Measurements from ENCODE around the gene TBC1D21. TPM values are rescaled to one million over a fixed set of nuclear protein-coding genes. Genes with fewer than 3 reads are reported as not detected.

The TBC1D21 gene
- polyA plus RNA-seq, 1 donor (not counting 4 experiments of a cell fraction or from before 2014, with no cell fraction given), result not detected

DNA sequence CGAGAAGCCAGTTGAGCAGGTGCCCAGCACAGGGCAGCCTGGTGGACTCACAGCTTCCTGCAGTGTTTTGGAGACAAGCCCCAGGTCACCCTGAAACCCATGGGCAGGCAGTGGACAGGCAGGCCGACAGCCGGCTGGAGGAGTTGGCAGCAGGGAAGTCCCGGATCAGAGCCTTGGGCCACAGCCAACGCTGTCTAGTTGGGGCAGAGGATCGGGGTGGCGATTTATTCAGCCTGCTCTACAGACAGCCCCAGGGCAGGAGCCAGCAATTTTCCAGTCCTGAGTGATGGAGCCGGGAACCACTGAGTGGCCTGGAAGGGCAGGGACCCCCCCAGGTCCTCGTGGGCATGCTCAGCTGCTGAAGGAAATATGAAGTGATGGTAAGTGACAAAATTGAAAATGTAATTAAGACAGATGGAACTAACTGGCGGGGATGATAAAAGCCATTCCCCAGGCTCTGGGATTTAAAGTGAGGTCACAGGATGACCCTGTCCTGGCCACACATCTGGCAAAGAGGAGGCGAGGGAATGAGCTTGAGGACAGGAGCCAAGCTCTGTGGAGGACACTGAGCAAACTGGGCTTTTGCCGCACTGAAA, 34.4 kb upstream of the TBC1D21 start:
- FAIRE-seq, result no peak

DNA sequence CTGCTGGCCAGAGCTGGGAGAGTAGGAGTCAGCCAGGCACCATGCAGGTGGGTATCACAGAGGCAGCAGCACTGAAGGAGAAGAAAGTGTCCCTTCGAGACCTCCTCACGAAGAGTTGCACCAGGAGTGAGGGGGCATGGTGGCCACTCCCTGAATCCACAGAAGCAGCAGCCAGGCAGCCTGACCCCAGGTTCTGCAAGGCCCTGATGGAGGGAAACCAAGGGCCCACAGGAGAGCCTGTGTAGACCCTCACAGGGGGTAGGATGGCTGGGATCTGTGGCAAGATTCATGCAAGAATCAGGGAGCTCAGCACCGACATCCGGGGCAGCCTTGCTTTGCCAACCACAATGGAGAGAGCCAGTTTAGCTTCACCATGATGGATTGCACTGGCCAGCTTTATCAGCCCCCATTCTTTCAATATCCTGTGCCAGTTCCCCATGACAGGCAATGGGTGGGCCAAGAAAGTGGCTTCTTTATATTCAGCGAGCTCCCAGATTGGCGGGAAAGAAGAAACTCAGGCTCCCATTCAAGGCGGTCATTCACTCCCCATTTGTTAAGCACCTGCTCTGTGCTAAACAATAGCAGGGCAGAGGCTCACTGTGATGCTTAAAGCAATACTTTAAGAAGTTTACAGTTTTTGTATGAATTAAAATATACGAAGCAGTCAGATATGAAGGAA, 33.5 kb upstream of the TBC1D21 start:
- Histone ChIP-seq H3K79me2 (ENCODE audit: control insufficient read depth, insufficient read depth, low read length) (no peaks in the 10 kb centered on the region), H3K4me1 (ENCODE audit: control insufficient read depth, extremely low read depth, insufficient read depth, low read length) (no peaks in the 10 kb centered on the region), H3K9ac (ENCODE audit: control insufficient read depth, extremely low read depth, insufficient read depth, low read length) (no peak overlapping the region), H3K27me3 (ENCODE audit: control insufficient read depth, extremely low read depth, insufficient read depth, low read length) (peaks cover 24% of the 10 kb centered on the region), H3K4me3 (ENCODE audit: control insufficient read depth in 2 of 3, extremely low read depth in 1 of 3, insufficient read depth in 2 of 3, low read depth in 1 of 3, low read length in 3 of 3) (no peak overlapping the region), H3K9me3 (ENCODE audit: control insufficient read depth, low read depth, low read length) (no peaks in the 10 kb centered on the region), H3K4me2 (ENCODE audit: control insufficient read depth, extremely low read depth, insufficient read depth, low read depth, low read length) (no peak overlapping the region), H3K9me1 (ENCODE audit: control insufficient read depth, extremely low read depth, insufficient read depth, low read length) (no peaks in the 10 kb centered on the region), H3K36me3 (ENCODE audit: control insufficient read depth in 2 of 2, extremely low read depth in 1 of 2, insufficient read depth in 2 of 2, low read length in 2 of 2) (no peaks in the 10 kb centered on the region), H3K27ac (ENCODE audit: control insufficient read depth, insufficient read depth, low read length) (no peak overlapping the region), H2AFZ (ENCODE audit: control insufficient read depth, low read length) (no peak overlapping the region), H4K20me1 (ENCODE audit: control insufficient read depth, extremely low read depth, insufficient read depth, low read length) (no peaks in the 10 kb centered on the region)
- TF ChIP-seq EZH2 (IDR thresholded peaks at IDR 0.05; ENCODE audit: low read length), result no peak
- TF ChIP-seq, protein P1, sequence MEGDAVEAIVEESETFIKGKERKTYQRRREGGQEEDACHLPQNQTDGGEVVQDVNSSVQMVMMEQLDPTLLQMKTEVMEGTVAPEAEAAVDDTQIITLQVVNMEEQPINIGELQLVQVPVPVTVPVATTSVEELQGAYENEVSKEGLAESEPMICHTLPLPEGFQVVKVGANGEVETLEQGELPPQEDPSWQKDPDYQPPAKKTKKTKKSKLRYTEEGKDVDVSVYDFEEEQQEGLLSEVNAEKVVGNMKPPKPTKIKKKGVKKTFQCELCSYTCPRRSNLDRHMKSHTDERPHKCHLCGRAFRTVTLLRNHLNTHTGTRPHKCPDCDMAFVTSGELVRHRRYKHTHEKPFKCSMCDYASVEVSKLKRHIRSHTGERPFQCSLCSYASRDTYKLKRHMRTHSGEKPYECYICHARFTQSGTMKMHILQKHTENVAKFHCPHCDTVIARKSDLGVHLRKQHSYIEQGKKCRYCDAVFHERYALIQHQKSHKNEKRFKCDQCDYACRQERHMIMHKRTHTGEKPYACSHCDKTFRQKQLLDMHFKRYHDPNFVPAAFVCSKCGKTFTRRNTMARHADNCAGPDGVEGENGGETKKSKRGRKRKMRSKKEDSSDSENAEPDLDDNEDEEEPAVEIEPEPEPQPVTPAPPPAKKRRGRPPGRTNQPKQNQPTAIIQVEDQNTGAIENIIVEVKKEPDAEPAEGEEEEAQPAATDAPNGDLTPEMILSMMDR (optimal IDR thresholded peaks at IDR 0.05 in 1 of 3, IDR thresholded peaks at IDR 0.05 in 1 of 3, conservative IDR thresholded peaks at IDR 0.05 in 1 of 3; ENCODE audit: extremely low read depth in 1 of 3, insufficient read depth in 2 of 3, low read length in 3 of 3), result no peak
- no peak for DNase-seq (ENCODE audit: low read depth, low spot score)
- dilution Hi-C loops (cut with MboI; ENCODE audit: extremely low pct_ligation_motif_present, low sequenced_read_pairs), result no loop called here
- FAIRE-seq, result no peak

More for the DNA sequence above, 34.4 kb upstream of the TBC1D21 start:
- Histone ChIP-seq H2AFZ (ENCODE audit: control insufficient read depth, low read length) (no peak overlapping the region), H3K4me1 (ENCODE audit: control insufficient read depth, extremely low read depth, insufficient read depth, low read length) (no peaks in the 10 kb centered on the region), H3K4me3 (ENCODE audit: control insufficient read depth in 2 of 3, extremely low read depth in 1 of 3, insufficient read depth in 2 of 3, low read depth in 1 of 3, low read length in 3 of 3) (no peak overlapping the region), H3K9me1 (ENCODE audit: control insufficient read depth, extremely low read depth, insufficient read depth, low read length) (no peaks in the 10 kb centered on the region), H3K27me3 (ENCODE audit: control insufficient read depth, extremely low read depth, insufficient read depth, low read length) (peaks cover 24% of the 10 kb centered on the region), H3K4me2 (ENCODE audit: control insufficient read depth, extremely low read depth, insufficient read depth, low read depth, low read length) (no peak overlapping the region), H3K9ac (ENCODE audit: control insufficient read depth, extremely low read depth, insufficient read depth, low read length) (no peak overlapping the region), H4K20me1 (ENCODE audit: control insufficient read depth, extremely low read depth, insufficient read depth, low read length) (no peaks in the 10 kb centered on the region), H3K27ac (ENCODE audit: control insufficient read depth, insufficient read depth, low read length) (no peak overlapping the region), H3K9me3 (ENCODE audit: control insufficient read depth, low read depth, low read length) (no peaks in the 10 kb centered on the region), H3K36me3 (ENCODE audit: control insufficient read depth in 2 of 2, extremely low read depth in 1 of 2, insufficient read depth in 2 of 2, low read length in 2 of 2) (no peaks in the 10 kb centered on the region), H3K79me2 (ENCODE audit: control insufficient read depth, insufficient read depth, low read length) (no peaks in the 10 kb centered on the region)
- dilution Hi-C loops (cut with MboI; ENCODE audit: extremely low pct_ligation_motif_present, low sequenced_read_pairs), result no loop called here
- no peak for DNase-seq (ENCODE audit: low read depth, low spot score)
- TF ChIP-seq, protein P1 (optimal IDR thresholded peaks at IDR 0.05 in 1 of 3, IDR thresholded peaks at IDR 0.05 in 1 of 3, conservative IDR thresholded peaks at IDR 0.05 in 1 of 3; ENCODE audit: extremely low read depth in 1 of 3, insufficient read depth in 2 of 3, low read length in 3 of 3), result no peak
- TF ChIP-seq EZH2 (IDR thresholded peaks at IDR 0.05; ENCODE audit: low read length), result no peak
